A549 treated with DMSO at 1 μM for 4 hours (cell line): ENCODE data around the gene CTRB2. TPM values are rescaled to one million over a fixed set of nuclear protein-coding genes. Genes with fewer than 3 reads are reported as not detected.

Experiments
- total RNA-seq: library from RNA; stranded (reverse); fragments of 200-300 nt; extraction: Qiagen RNA extraction; gene quantifications from 5 replicates; pipeline ENCODE4 v1.2.3, GENCODE V29; 2022; ENCODE audit warnings: low read depth

CTRB2 gene
- total RNA-seq: not detected in 5 replicates

GRCh38 chr16:75206749-75207451, at the start of gene CTRB2:
TSS of gene CTRB2 (minus strand) at chr16:75207161. CDS start at chr16:75207141, 20 bp downstream.

GRCh38 chr16:75251280-75252048, 44.5 kb upstream of the CTRB2 start, which contains the start of gene BCAR1:
TSS of gene BCAR1 (minus strand) at chr16:75251624. CDS start at chr16:75251482, 142 bp downstream.

GRCh38 chr16:75218256-75219076, 11.5 kb upstream of the CTRB2 start, which contains the start of gene CTRB1:
TSS of gene CTRB1 (plus strand) at chr16:75218988. CDS start at chr16:75219008, 20 bp downstream.

Other genes starting within 250 kb of the CTRB2 start
- gene WDR59, start 222.0 kb downstream of the CTRB2 start, total RNA-seq: 20.2 to 35.0 TPM (median 31.2 TPM) in 5 replicates
- gene ZNRF1, start 208.1 kb downstream of the CTRB2 start, total RNA-seq: 18.4 to 25.4 TPM (median 23.5 TPM) in 5 replicates
- gene LDHD, start 90.4 kb downstream of the CTRB2 start, total RNA-seq: 0.55 to 0.99 TPM (median 0.67 TPM) in 5 replicates
- 10.1 to 13.0 TPM (median 12.8 TPM) in 5 replicates for gene ZFP1, start 58.6 kb downstream of the CTRB2 start, total RNA-seq
- gene CTRB1, start 11.8 kb upstream of the CTRB2 start, total RNA-seq: not detected in 5 replicates
- gene BCAR1, start 44.5 kb upstream of the CTRB2 start, total RNA-seq: 67.4 to 94.3 TPM (median 76.5 TPM) in 5 replicates
- gene CFDP1, start 226.3 kb upstream of the CTRB2 start, total RNA-seq: 50.8 to 59.6 TPM (median 53.8 TPM) in 5 replicates